Measurements from ENCODE around the gene ERICH3.

GRCh38 chr1:74715236-74715502 is 41.6 kb upstream of the ERICH3 start:
- no peak for TF ChIP-seq CTCF (IDR thresholded peaks at IDR 0.05)
- TF ChIP-seq POLR2A (IDR thresholded peaks at IDR 0.05): no peak

Data from ovary (tissue), 3 donors.